ENCODE measurements around the gene RAC2. TPM values are rescaled to one million over a fixed set of nuclear protein-coding genes. Genes with fewer than 3 reads are reported as not detected.

The RAC2 gene
- total RNA-seq, 1 donor from 2014 or later: 51.9 TPM

- H3K4me3 ChIP-seq (ENCODE audit: low read depth, low read length): no peak overlapping the region
- no peak for DNase-seq (ENCODE audit: low read depth)
- no peak for TF ChIP-seq CTCF (conservative IDR thresholded peaks at IDR 0.05; ENCODE audit: low read depth, low read length)
These were observed 36.1 kb downstream of the RAC2 start for GRCh38 chr22:37207981-37208380.

- DNase-seq (ENCODE audit: low read depth): no peak
- TF ChIP-seq CTCF (conservative IDR thresholded peaks at IDR 0.05; ENCODE audit: low read depth, low read length): no peak
- H3K4me3 ChIP-seq (ENCODE audit: low read depth, low read length): no peak overlapping the region
These were observed 36.9 kb downstream of the RAC2 start for GRCh38 chr22:37206841-37207821.

GRCh38 chr22:37206118-37206840, 37.8 kb downstream of the RAC2 start:
- no peak for DNase-seq (ENCODE audit: low read depth)
- H3K4me3 ChIP-seq (ENCODE audit: low read depth, low read length): no peak overlapping the region
- no peak for TF ChIP-seq CTCF (conservative IDR thresholded peaks at IDR 0.05; ENCODE audit: low read depth, low read length)

GRCh38 chr22:37205046-37205445, 39.0 kb downstream of the RAC2 start:
- TF ChIP-seq CTCF (conservative IDR thresholded peaks at IDR 0.05; ENCODE audit: low read depth, low read length): no peak
- no peak overlapping the region for H3K4me3 ChIP-seq (ENCODE audit: low read depth, low read length)
- no peak for DNase-seq (ENCODE audit: low read depth)

- no peak overlapping the region for H3K4me3 ChIP-seq (ENCODE audit: low read depth, low read length)
- DNase-seq (ENCODE audit: low read depth): no peak
- no peak for TF ChIP-seq CTCF (conservative IDR thresholded peaks at IDR 0.05; ENCODE audit: low read depth, low read length)
These were observed 39.9 kb downstream of the RAC2 start for GRCh38 chr22:37204045-37204655.

- no peak for TF ChIP-seq CTCF (conservative IDR thresholded peaks at IDR 0.05; ENCODE audit: low read depth, low read length)
- no peak overlapping the region for H3K4me3 ChIP-seq (ENCODE audit: low read depth, low read length)
- no peak for DNase-seq (ENCODE audit: low read depth)
These were observed 40.6 kb downstream of the RAC2 start for GRCh38 chr22:37203354-37204044.
